ENCODE results near the gene FICD.
A peak's percentile ranks its signal among the peaks of the same experiment; 100 is the strongest.

Gene FICD

DNA sequence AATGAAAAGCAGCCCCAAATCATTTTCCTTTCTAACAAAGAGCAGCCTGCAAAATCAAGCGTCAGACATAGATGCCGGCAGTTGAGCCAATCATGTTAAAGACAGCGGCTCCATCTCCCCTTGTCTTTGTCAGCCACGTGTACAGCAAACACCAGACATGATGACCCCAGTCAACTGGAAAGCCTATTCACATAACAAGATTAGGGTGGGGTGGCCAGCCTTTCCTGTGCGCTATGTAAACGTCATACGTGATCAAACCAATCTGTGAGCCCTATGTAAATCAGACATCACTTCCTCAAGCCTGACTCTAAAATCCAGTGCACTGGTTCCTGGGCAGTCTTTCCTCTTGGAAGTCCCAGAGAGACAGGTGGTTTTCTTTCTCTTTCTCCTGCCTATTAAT, 9.9 kb upstream of the FICD start:
- DNase-seq, result no peak

DNA sequence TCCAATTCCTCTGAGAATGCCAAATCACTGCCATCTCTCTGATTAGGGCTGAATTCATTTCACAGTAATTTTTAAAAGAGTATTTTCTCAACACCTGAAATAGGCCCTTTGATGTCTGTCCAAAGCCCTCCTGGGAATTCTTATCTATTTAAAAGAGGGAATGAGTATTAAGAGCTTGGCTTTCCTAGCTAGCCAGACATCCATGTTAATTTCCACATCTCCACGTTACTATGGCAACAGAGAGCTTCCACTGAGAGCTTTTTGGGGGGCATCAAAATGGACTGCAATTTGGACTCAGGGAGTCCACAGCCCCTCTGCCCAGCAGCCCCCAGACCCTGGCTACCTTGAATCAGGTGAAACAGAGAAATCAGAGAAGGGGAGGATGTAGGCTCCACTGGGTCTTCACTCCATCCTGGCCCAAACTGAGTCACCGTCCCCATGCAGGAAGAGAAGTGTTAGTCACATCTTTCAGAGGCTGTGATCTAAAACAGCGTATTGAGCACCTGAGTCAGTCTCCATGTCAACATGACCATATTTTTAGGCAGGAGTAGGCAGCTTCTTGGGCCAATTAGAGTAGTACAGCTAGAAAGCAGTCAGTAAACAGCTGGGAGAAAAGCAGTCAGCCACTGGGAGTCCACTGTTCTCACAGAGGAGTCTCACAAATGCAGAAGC, 7.0 kb upstream of the FICD start:
- no peak for DNase-seq

DNA sequence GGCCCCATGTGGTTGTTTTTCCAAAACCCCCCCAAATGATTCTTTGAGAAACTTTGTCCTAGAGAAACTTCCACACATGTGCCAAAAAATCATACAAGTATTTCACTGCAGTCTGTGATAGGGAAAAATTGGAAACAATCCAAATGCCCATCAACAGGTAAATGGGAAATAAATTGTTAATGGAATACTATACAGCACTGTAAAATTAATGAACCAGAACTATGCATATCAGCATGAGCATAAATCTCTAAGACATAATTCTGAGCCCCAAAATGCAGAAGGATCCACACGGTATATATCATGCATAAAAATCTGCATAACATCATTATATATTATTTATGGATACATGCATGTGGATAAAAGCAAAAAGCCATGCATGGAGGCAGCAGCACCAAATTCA, 5.3 kb upstream of the FICD start:
- DNase-seq, result no peak

GRCh38 chr12:108510836-108511235, 4.2 kb upstream of the FICD start:
- no peak for DNase-seq

DNA sequence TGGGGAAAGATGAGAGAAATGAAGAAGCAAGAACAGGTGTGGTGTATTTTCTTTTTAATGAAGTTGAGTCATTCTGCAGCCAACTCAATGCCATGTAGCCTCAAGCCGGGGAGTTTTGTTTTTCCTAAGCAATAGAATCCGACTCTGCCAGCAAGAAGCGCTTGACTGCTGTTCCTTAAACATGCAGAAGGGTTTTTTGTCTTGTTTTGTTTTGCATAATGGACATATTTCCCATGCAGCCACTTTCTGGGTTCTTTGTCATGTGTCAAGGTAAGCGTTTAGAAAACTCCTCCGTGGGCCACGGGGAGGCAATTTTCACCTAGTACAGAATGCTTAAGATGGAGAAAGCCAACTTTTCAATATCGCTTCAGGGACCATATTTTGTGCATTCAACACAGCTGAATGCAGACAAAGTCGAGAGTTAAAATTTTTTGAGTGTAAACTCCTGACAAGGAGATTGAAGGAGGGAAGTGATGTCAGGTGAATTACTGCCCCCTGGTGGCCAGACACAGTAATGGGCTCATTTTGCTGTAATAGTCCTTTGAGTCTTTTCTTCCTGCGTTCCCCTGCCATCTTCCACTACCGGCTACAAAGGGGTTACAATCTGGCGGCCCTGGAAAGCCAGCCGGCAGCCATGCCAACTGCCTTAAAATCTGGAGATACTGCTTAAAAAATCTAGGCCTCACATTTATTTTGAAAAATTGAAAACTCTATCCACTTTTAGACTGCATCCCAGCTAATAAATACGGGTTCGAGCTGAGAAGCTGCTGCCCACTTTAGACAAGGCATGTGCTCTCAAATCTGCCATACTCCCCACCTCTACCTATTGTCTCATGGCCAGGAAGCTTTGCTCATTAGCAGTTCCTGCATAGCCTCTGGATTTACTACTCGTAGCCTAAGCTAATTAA, 3.2 kb upstream of the FICD start:
- peak; percentile 86 for DNase-seq

DNA sequence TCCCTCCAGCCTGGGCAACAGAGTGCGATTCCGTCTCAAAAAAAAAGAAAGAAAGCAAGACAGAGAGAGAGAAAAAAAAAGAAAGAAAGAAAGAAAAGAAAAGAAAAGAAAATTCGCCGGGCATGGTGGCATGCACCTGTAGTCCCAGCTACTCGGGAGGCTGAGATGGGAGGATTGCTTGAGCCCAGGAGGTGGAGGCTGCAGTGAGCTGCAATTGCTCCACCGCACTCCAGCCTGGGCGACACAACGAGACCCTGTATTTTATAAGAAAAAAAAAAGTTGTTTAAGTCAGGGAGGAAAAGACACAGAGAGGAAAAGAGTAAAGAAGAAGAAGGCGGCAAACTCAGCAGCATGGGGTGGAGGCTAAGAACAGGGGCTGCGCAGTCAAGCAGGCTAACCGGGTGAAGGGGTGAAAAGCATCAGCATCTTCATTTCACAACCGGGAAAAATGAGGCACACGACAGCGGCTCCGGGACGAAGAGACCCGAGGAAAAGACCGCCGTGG, 557 bp upstream of the FICD start:
- DNase-seq, result no peak

DNA sequence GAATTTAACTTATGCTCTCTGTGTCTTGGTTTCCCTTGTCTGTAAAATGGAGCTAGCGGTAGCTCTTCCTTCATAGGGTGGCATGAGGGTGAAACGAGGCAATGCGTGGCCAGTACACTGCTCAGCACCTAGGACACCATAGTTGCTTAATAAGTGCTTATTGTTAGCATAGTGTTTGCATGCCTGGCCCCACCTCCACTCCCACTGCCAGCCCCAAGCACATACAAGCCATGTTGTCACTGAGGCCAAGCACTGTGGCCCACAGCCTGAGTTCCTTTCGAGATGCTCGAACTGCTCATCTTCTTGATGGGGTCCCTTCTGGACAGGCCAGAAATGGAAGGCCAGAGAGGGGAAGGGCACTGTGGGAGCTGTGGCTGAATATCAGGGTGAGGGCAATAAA, 839 bp downstream of the FICD start:
- no peak for DNase-seq

DNA sequence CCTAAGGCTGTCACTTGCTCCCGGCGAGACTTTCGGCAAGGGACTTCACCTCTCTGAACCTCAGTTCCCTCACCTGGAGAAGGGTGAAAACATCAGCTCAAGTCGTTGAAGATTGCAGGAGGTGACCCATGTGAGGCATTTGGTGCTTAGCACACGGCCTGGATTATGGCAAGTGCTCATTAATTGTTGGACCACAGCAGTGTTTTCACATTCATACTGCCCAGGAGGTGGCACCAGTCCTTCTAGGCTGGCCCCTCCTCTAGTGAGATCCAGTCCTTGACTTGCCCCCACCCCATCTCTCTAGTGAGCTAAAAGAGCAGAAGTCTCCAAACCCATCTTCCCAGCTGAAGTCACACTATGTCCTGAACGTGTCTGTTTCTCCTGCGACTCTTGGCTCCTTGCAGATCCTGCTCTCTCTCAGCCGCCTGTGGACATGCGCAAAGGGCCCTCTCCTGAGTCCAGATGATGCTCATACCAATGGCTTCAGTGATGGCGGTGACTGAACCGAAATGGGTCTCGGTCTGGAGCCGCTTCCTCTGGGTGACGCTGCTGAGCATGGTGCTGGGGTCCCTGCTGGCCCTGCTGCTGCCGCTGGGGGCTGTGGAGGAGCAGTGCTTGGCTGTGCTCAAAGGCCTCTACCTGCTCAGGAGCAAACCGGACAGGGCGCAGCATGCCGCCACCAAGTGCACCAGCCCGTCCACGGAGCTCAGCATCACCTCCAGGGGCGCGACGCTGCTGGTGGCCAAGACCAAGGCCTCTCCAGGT, 1.6 kb downstream of the FICD start:
- no peak for DNase-seq

GRCh38 chr12:108517288-108518100, 2.4 kb downstream of the FICD start:
- DNase-seq, result no peak

DNA sequence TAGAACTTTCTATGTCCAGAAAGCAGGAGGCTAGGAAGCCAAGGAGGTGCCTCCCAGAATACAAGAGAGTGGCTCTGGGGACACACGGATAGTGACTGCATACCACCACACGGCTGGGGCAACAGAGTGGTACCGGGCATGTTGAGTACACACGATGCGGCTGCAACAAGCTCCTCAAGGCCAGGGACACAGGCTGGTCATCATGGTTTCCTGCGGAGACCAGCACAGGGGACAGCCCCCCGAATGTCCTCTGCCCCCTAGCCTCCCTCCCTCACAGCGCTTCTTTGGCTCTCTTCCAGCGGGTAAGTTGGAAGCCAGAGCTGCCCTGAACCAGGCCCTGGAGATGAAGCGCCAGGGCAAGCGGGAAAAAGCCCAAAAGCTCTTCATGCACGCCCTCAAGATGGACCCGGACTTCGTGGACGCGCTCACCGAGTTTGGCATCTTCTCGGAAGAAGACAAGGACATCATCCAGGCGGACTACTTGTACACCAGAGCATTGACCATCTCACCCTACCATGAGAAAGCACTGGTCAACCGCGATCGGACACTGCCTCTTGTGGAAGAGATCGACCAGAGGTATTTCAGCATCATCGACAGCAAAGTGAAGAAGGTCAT, 3.1 kb downstream of the FICD start:
- DNase-seq, result no peak

DNA sequence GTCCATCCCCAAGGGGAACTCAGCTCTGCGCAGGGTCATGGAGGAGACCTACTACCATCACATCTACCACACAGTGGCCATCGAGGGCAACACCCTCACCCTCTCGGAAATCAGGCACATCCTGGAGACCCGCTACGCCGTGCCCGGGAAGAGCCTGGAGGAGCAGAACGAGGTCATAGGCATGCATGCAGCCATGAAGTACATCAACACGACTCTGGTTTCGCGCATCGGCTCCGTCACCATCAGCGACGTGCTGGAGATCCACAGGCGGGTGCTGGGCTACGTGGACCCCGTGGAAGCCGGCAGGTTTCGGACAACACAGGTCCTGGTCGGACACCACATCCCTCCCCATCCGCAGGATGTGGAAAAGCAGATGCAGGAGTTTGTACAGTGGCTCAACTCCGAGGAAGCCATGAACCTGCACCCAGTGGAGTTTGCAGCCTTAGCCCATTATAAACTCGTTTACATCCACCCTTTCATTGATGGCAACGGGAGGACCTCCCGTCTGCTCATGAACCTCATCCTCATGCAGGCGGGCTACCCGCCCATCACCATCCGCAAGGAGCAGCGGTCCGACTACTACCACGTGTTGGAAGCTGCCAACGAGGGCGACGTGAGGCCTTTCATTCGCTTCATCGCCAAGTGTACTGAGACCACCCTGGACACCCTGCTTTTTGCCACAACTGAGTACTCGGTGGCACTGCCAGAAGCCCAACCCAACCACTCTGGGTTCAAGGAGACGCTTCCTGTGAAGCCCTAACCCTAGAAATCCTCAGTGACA, 3.8 kb downstream of the FICD start:
- DNase-seq, result no peak

- DNase-seq, result no peak
These were observed 4.5 kb downstream of the FICD start for GRCh38 chr12:108519558-108519957.

DNA sequence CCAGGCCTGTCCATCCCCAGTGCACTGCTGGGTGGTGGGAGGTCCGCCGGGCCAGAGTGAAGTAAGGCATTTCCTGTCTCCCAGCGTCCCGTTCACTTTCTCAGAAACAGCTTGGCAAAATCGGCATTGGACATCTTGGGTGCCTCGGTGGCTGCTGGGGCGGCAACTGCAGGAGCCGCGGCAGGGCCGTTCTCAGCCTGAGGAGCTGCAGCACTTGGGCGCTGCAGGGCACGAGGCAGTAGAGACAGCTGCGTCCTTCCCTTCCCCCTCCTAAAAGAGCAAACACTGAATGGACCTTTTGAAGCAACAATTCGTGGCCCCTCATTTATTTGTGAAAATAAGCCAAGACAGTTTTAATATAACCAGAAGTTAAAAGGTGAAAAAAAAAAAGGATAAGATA, 8.3 kb downstream of the FICD start:
- DNase-seq, result no peak

DNA sequence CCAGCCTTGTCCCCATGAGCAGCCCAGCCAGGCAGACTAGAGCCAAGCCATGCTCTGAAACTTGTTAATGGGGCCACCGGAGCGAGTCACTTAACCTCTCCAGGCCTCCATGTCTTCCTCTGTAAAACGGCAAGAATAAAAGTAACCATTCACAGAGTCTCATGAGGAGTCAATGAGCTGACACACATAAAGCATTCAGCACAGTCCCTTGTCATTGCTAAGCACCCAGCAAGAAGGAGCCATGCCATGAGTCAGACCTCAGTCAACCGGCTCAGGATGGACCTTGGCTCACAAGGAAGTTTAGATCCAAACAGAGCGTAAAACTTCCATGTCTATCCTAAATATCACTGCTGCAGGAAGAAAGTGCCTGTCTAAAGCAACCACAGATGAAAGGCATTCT, 10.6 kb downstream of the FICD start:
- no peak for DNase-seq

GRCh38 chr12:108526482-108527165, 11.5 kb downstream of the FICD start:
- no peak for DNase-seq

- no peak for DNase-seq
These were observed 12.1 kb downstream of the FICD start for GRCh38 chr12:108527166-108527496.

DNA sequence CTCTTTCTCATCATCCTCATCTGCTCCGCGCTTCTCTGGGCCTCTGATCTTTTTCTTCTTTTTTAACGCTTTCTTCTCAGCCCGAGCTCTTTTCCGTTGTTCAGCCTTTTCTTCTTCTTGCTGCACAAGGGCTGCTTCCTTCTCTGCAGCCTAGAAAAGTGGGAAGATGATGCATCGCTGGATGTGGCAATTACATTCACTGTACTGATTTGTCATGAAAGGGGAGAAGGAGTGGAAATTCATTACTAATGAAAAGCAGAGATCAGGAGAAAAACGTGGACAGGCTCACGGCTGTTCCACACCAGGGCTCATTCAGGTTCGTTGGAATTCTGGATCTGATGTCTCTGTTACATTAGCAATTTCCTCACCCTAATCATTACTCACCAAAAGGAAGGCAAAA, 15.1 kb downstream of the FICD start:
- no peak for DNase-seq

DNA sequence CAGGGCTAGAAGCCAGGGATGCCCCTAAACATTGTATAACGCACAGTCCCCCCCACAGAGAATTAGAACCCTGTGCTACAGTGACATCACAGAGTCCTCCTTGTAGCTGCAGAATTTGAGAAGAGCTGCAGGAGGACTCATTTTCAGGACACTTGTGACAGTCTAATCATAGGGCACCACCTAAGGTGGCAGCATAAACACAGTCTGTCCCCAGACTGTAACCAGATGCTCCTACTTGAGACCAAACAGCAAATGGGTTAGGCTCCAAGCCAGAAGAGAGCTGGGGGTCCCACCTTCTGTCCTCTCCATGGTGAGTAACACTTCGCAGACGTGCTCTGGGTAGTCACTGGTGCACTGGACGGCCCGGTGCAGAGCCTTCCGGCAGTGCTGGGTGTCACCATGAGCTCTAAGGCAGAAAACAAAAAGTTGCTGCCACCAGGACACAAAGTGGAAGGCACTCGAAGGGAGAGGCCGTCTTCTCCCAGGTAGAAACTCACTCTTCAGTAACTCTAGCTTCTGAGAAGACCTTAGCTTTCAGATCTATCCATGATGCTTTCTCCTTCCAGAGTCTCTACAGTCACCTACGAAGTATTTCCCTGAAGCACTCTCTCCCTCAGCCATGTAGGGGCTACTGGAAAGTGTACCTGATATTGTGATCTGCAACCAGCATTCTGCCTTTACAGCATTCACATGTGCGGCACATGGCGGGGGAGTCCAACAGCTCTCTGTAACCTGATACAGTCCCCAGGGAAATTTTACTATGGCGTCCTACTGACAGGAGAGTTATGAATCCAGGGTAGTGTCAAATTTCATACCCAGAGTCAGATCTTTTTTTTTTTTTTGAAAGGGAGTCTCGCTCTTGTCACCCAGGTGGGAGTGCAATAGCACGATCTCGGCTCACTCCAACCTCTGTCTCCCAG, 17.1 kb downstream of the FICD start:
- no peak for DNase-seq

DNA sequence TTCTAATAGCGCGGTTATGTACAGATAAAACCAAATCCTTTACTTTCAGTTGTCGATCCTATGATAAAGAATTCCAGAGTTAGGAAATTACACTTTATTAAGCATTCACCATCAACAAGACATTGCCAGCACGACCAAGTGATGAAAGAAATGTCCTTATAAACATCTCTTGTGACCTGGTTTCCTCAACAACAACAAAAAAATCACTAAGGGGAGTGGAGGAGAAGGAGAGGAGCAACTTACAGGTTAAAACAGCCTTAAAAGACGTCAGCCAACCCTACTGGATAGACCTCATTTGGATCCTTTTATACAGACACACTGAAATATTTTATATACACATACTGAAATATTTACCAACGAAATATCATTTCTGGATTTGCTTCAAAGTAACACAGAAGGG, 23.1 kb downstream of the FICD start:
- no peak for DNase-seq

Data from stimulated activated CD8-positive, alpha-beta memory T cell treated with anti-CD3 and anti-CD28 coated beads, Interleukin-4, amount 100 ng/mL, for 48 hours (primary cell).